ENCODE measurements around the gene NTSR2.

NTSR2 gene

DNA sequence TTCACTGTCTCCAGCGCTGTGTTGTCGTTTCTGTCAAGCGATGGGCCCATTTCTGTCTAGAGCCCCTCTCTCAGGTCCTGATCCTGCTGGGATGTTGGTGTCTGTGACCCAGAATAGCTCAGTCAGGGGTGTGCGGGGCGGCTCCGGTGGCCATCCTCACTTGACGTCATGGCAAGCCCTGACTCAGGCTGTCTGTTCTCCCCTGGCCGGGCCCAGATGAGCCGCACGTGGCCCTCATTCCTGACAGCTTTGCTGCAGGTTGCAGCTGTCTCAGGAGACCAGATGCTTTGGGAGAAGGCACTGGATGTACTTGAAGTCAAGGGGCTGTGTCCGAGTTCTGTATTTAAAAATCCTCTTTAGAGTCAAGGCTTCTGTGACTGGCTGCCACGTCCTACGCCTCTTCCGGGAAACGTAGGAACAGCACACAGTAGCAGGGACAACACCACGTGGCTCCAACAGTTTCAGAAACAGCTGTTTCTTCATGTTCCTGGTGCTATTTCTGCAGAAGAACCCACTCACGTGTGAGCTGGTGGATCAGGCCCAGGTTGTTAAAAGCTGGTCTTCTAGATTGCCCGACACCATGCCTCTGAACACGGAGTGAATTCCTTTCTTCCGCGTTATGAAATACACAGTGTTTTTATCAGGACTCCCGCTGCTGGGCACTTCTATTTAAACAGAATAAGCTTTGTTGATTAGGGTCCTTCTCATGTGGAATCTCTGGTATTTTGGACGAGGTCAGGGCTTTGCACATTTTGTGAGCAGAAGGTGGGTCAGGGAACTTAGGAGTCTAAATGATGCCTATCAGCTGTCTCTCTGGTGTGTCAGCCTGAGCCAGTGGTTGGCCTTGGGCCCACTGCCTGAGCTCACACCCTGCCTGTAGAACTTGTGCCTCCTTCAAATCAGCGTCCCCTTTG is 28.3 kb upstream of the NTSR2 start:
- H3K36me3 ChIP-seq (ENCODE audit: control insufficient read depth, low read depth, low read length) = no peaks in the 10 kb centered on the region
- H3K9me3 ChIP-seq (ENCODE audit: control insufficient read depth, low read depth, low read length) = no peaks in the 10 kb centered on the region
- no peak overlapping the region for H3K27ac ChIP-seq (ENCODE audit: low read length)
- H3K4me1 ChIP-seq (ENCODE audit: control insufficient read depth, low read depth, low read length) = no peaks in the 10 kb centered on the region
- H3K27me3 ChIP-seq (ENCODE audit: control insufficient read depth, insufficient read depth, low read length) = no peaks in the 10 kb centered on the region
- no peak overlapping the region for H3K9ac ChIP-seq (ENCODE audit: low read length)
- H3K4me3 ChIP-seq (ENCODE audit: low read length) = no peak overlapping the region

DNA sequence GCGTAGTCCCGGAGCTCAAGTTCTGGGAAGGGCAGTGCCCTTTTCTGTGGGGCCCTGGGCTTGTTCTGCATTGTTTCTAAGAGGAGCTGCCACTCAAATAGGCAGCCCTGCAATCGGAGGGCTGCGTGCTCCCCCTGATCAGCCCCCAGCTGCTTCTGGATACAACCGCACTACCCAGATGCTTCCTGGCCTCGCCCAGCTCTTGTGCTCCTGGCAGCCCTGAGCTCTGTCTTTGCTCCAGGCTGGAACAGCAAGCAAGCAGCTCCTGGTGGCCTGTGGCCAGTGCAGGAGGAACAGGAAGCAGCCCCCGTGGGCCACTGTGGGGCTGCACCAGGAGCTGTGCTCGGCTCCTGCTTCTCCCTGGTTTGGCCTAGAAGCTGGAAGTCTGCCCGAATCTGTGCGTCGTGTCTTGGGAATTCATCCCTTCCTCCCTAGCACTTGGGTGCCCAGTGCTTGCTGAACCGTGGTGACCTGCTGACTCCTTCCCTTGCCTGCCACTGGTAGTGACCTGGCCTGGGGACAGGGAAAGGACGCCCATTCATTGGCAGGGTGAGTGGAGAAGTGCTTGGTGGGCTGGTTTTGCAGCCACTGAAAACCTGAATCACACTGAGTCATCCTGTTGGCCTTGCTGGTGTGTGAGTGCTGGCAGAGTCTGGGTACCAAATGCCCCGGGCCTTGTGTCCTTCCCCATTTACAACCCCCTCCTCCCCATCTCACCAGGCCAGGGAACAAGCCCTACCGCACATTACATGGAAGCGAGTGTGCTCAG is 27.3 kb upstream of the NTSR2 start:
- Histone ChIP-seq H3K9ac (ENCODE audit: low read length) (no peak overlapping the region), H3K27ac (ENCODE audit: low read length) (no peak overlapping the region), H3K27me3 (ENCODE audit: control insufficient read depth, insufficient read depth, low read length) (no peaks in the 10 kb centered on the region), H3K9me3 (ENCODE audit: control insufficient read depth, low read depth, low read length) (no peaks in the 10 kb centered on the region), H3K4me3 (ENCODE audit: low read length) (no peak overlapping the region), H3K4me1 (ENCODE audit: control insufficient read depth, low read depth, low read length) (no peaks in the 10 kb centered on the region), H3K36me3 (ENCODE audit: control insufficient read depth, low read depth, low read length) (no peaks in the 10 kb centered on the region)

DNA sequence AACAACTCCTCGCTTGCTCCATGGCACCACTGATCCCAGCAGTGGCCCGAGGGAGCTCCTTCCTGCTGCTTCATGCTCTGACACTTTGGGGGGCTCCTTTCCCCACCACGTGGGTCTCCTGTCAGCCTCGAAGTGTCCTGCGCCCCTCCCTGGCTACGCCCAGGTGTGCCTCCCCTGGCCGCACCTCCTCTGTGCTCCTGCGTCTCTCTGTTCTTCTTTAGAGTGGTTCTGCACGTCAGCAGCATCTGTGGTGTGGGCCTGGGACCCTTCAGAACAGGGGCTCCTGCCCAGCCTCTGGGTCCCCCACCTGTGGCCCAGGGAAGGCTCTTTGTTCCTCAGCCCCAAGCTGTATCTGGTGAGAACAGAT is 26.7 kb upstream of the NTSR2 start:
- Histone ChIP-seq H3K36me3 (ENCODE audit: control insufficient read depth, low read depth, low read length) (no peaks in the 10 kb centered on the region), H3K4me3 (ENCODE audit: low read length) (no peak overlapping the region), H3K27ac (ENCODE audit: low read length) (no peak overlapping the region), H3K4me1 (ENCODE audit: control insufficient read depth, low read depth, low read length) (no peaks in the 10 kb centered on the region), H3K27me3 (ENCODE audit: control insufficient read depth, insufficient read depth, low read length) (no peaks in the 10 kb centered on the region), H3K9me3 (ENCODE audit: control insufficient read depth, low read depth, low read length) (no peaks in the 10 kb centered on the region), H3K9ac (ENCODE audit: low read length) (no peak overlapping the region)

DNA sequence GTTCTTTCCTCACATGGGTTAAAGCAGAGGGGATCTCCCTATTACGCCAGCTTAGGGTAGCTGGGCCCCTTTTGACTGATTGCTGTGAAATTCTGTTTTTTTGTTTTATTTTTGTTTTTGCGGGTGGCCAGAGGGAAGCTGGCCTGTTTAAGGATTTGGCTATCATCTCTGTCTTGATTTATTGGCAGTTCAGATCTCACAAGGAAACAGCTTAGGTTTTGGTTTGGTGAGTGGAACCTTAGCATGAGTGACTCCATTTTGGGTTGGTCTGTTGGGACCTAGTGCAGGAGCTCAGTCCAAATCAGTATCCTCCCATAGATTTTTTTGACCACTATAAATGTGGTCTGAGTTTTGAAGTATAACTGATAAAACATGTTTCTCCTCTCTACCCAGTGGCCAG is 25.6 kb upstream of the NTSR2 start:
- Histone ChIP-seq H3K4me3 (ENCODE audit: low read length) (no peak overlapping the region), H3K27me3 (ENCODE audit: control insufficient read depth, insufficient read depth, low read length) (no peaks in the 10 kb centered on the region), H3K9me3 (ENCODE audit: control insufficient read depth, low read depth, low read length) (no peaks in the 10 kb centered on the region), H3K27ac (ENCODE audit: low read length) (no peak overlapping the region), H3K36me3 (ENCODE audit: control insufficient read depth, low read depth, low read length) (no peaks in the 10 kb centered on the region), H3K9ac (ENCODE audit: low read length) (no peak overlapping the region), H3K4me1 (ENCODE audit: control insufficient read depth, low read depth, low read length) (no peaks in the 10 kb centered on the region)

DNA sequence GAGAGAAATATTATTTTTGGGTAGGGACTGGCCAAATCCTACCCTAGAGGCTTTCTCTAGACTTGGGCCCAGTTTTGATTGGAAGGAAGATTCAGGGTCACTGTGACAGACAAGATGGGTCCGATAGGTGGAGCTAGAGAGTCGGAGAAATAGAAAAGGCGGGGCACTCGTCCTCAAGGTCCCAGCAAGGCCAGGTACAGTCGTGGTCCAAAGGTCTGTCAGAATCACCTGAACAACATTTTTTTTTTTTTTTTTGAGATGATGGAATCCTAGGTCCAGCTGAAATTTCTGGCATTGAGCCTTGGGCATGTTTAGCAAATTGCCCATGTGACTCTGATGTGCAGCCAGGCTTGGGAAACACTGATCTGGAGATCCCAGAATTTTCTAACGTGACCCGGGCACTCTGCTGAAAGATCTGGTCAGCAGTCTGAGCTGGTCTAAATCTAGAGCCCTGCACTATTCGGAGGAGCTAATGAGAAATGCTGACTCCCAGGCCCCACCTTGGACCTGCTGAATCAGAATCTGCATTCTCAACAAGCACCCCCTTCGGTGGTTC is 23.0 kb upstream of the NTSR2 start:
- Histone ChIP-seq H3K9me3 (ENCODE audit: control insufficient read depth, low read depth, low read length) (no peaks in the 10 kb centered on the region), H3K4me1 (ENCODE audit: control insufficient read depth, low read depth, low read length) (peaks cover 2% of the 10 kb centered on the region), H3K4me3 (ENCODE audit: low read length) (no peak overlapping the region), H3K36me3 (ENCODE audit: control insufficient read depth, low read depth, low read length) (no peaks in the 10 kb centered on the region), H3K9ac (ENCODE audit: low read length) (no peak overlapping the region), H3K27ac (ENCODE audit: low read length) (no peak overlapping the region), H3K27me3 (ENCODE audit: control insufficient read depth, insufficient read depth, low read length) (no peaks in the 10 kb centered on the region)

DNA sequence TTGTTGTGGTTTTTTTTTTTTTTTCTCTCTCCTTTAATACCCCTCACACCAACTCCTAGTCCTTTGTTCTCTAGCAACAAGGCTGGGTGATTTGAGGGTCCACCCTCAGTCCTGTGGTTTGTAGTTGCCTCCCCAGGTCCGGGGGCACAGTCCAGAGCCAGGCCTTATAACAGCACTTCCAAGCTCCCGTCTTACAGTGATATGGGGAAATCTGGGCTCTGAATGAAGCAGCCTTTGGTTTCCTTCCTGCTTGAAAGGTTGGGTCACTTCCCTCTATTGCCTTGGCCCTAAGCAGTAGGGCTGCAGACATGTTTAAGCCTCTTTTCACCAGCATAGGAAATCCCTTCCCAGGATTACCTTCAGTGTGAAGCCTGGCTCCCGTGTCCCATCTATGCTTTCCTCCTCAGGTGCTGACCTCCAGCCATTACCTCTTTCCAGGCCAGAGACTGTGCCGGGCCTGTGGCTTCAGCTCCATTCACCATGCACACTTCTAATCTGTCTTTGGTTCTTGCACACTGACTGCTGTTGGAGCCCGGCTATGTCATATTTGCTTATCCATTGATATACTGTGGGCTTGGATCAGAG is 21.2 kb upstream of the NTSR2 start:
- no peaks in the 10 kb centered on the region for H3K9me3 ChIP-seq (ENCODE audit: control insufficient read depth, low read depth, low read length)
- H3K9ac ChIP-seq (ENCODE audit: low read length) = no peak overlapping the region
- no peak overlapping the region for H3K27ac ChIP-seq (ENCODE audit: low read length)
- no peak overlapping the region for H3K4me3 ChIP-seq (ENCODE audit: low read length)
- H3K4me1 ChIP-seq (ENCODE audit: control insufficient read depth, low read depth, low read length) = peaks cover 6% of the 10 kb centered on the region
- no peaks in the 10 kb centered on the region for H3K27me3 ChIP-seq (ENCODE audit: control insufficient read depth, insufficient read depth, low read length)
- H3K36me3 ChIP-seq (ENCODE audit: control insufficient read depth, low read depth, low read length) = no peaks in the 10 kb centered on the region

DNA sequence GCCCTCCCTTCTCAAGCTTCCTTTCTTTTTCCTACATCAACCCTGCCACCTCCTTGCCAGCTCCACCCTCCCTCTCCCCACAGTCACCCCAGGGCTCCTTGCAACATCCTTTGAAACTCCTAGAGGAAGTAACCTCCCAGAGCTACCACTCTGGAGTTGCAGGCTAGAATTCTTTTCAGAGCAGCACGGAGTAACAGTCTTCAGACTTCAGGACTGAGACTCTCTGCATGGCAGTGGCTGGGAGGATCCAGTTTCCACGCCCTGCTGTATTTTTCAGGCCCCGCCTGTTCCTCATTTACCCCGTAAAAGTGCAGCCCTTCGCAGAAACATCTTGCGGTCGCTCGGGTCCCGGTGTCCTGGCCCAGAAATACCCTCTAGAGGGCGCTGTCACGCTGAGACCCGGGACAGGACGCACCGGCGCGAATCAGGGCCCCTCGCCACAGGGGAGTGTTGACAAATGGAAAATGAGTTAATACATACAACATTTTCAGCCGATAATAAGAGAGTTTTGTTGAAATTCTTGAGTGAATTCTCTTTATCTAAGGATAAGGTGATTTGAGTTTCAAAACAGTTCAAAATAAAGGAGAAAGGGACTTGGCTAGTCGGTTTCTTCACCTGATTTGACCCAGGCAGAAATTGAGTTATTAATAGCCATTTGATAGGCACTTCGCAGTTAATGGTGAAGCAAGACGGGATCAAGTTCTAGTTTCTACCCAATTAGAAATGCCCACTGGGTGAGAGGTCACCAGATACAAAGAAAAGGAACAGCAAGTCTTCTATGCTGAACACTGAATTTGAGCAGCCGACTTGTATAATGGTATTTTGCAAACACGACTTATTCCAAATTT is 18.5 kb upstream of the NTSR2 start:
- peak overlapping the region; percentile 43 for H3K4me3 ChIP-seq (ENCODE audit: low read length)
- no peaks in the 10 kb centered on the region for H3K9me3 ChIP-seq (ENCODE audit: control insufficient read depth, low read depth, low read length)
- no peaks in the 10 kb centered on the region for H3K27me3 ChIP-seq (ENCODE audit: control insufficient read depth, insufficient read depth, low read length)
- no peak overlapping the region for H3K9ac ChIP-seq (ENCODE audit: low read length)
- H3K4me1 ChIP-seq (ENCODE audit: control insufficient read depth, low read depth, low read length) = peaks cover 6% of the 10 kb centered on the region
- no peak overlapping the region for H3K27ac ChIP-seq (ENCODE audit: low read length)
- H3K36me3 ChIP-seq (ENCODE audit: control insufficient read depth, low read depth, low read length) = no peaks in the 10 kb centered on the region

DNA sequence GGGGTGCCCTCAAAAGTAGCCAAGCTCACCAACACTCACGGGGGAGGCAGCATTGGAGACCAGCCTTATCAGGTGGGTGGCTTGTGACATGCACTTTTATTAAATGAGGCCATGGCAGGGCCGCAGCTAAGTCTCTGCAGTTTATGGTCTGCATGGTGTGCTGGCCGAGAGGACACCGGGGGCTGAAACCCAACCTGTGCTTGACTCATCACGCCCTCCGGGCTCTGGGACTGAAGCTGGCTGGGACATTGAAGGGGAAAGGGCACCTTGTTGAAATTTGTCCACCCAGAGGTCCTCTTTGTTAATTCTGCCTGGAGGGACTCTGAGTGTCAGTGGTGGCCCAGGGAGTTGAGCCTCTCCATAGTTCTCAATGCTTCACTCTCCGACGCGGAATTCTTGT is 17.7 kb upstream of the NTSR2 start:
- H3K9me3 ChIP-seq (ENCODE audit: control insufficient read depth, low read depth, low read length) = no peaks in the 10 kb centered on the region
- peaks cover 6% of the 10 kb centered on the region for H3K4me1 ChIP-seq (ENCODE audit: control insufficient read depth, low read depth, low read length)
- H3K36me3 ChIP-seq (ENCODE audit: control insufficient read depth, low read depth, low read length) = no peaks in the 10 kb centered on the region
- H3K9ac ChIP-seq (ENCODE audit: low read length) = no peak overlapping the region
- H3K27me3 ChIP-seq (ENCODE audit: control insufficient read depth, insufficient read depth, low read length) = no peaks in the 10 kb centered on the region
- H3K27ac ChIP-seq (ENCODE audit: low read length) = no peak overlapping the region
- no peak overlapping the region for H3K4me3 ChIP-seq (ENCODE audit: low read length)

DNA sequence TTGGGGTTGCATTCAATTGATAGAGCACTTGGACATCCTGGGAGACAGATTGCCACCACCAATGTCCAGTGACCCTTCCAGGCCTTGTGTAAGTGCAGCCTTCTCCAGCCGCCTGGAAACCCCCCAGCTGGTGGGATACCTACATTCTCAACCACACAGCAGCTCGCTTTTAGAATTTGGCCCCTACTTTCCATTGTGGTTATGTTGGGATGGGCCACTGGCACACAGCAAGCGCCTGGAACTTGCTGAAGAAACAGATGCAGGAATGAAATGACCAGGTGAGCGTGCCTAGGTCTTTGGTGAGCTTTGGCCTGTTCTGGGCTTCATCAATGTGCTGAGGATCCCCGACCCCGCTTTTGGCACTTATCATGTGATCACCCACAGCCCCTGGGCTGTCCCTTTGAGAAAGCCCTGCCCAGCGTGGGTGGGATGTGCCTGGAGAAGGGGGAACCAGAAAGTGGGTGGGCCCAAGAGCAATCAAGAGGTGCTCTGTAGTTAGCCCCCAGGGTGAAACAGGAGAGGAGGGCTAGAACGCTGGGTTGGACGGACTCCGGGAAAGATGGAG is 16.0 kb upstream of the NTSR2 start:
- no peaks in the 10 kb centered on the region for H3K27me3 ChIP-seq (ENCODE audit: control insufficient read depth, insufficient read depth, low read length)
- H3K4me1 ChIP-seq (ENCODE audit: control insufficient read depth, low read depth, low read length) = peaks cover 13% of the 10 kb centered on the region
- no peak overlapping the region for H3K27ac ChIP-seq (ENCODE audit: low read length)
- no peaks in the 10 kb centered on the region for H3K9me3 ChIP-seq (ENCODE audit: control insufficient read depth, low read depth, low read length)
- no peak overlapping the region for H3K9ac ChIP-seq (ENCODE audit: low read length)
- H3K4me3 ChIP-seq (ENCODE audit: low read length) = no peak overlapping the region
- no peaks in the 10 kb centered on the region for H3K36me3 ChIP-seq (ENCODE audit: control insufficient read depth, low read depth, low read length)

DNA sequence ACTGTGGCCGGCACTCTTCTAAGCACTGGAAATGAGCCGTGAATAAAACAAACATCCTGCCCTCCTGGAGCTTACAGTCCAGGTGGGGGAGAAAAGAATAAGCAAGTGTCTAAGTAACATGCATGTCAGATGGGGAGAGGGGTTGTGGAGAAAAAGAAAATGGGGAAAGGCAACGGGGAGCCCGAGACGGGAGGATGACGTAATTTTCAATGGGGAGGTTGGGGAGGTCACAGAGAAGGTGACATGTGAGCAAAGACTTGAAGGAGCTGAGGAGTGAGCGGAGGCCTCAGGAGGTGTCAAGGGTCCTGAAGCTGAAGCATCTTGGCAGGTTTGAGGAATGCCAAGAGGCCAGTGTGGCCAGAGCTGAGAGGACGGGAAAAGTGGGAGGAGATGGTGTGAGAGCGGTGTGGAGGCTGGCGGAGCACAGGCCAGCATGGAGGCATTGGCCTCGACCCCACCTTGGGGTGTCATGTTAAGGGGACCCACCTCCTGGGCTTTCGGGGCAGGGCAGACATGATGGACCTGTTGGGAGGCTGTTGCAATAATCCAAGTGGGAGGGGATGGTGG is 15.0 kb upstream of the NTSR2 start:
- no peak overlapping the region for H3K4me3 ChIP-seq (ENCODE audit: low read length)
- H3K9me3 ChIP-seq (ENCODE audit: control insufficient read depth, low read depth, low read length) = no peaks in the 10 kb centered on the region
- no peak overlapping the region for H3K27ac ChIP-seq (ENCODE audit: low read length)
- H3K27me3 ChIP-seq (ENCODE audit: control insufficient read depth, insufficient read depth, low read length) = no peaks in the 10 kb centered on the region
- H3K36me3 ChIP-seq (ENCODE audit: control insufficient read depth, low read depth, low read length) = no peaks in the 10 kb centered on the region
- H3K4me1 ChIP-seq (ENCODE audit: control insufficient read depth, low read depth, low read length) = peaks cover 13% of the 10 kb centered on the region
- no peak overlapping the region for H3K9ac ChIP-seq (ENCODE audit: low read length)
